Large intestine (tissue), 3 donors: ENCODE measurements around the gene HIGD2A. TPM values are rescaled to one million over a fixed set of nuclear protein-coding genes. Genes with fewer than 3 reads are reported as not detected.

Experiments
- DNase-seq, 2 donors: peaks; one replicate each; pipeline versions ENCODE4 v3.0.0 to v3.0.0-alpha.2; 2013
- H3K27ac ChIP-seq: one replicate; pipeline ENCODE4 v1.5.1; 2013; ENCODE audit warnings: low read length
- H3K27me3 ChIP-seq: 2 replicates; pipeline ENCODE4 v1.6.1; 2013; ENCODE audit warnings: low read length; ENCODE audit not compliant: control insufficient read depth, insufficient read depth
- H3K36me3 ChIP-seq: 2 replicates; pipeline ENCODE4 v1.6.1; 2013; ENCODE audit warnings: low read length; ENCODE audit not compliant: control insufficient read depth, insufficient read depth
- H3K4me1 ChIP-seq: one replicate; pipeline ENCODE4 v1.6.1; 2013; ENCODE audit warnings: low read length; ENCODE audit not compliant: control insufficient read depth, insufficient read depth
- H3K4me3 ChIP-seq: one replicate; pipeline ENCODE4 v1.5.1; 2013; ENCODE audit warnings: low read length
- H3K9me3 ChIP-seq: one replicate; pipeline ENCODE4 v1.6.1; 2013; ENCODE audit warnings: mild to moderate bottlenecking, low read depth, low read length, moderate library complexity; ENCODE audit not compliant: control insufficient read depth
- WGBS: methylation state at CpG from one replicate; pipeline ENCODE4 v1.1.5; 2013; ENCODE audit warnings: low lambda C conversion rate; ENCODE audit not compliant: insufficient coverage; 5-methylcytosine and 5-hydroxymethylcytosine counted together
- polyA plus RNA-seq: library from polyadenylated mRNA; unstranded; fragments of 120-200 nt; gene quantifications from one replicate; pipeline ENCODE4 v1.2.1, GENCODE V29; 2013

The HIGD2A gene
- polyA plus RNA-seq, 1 donor, result 133 TPM

DNA sequence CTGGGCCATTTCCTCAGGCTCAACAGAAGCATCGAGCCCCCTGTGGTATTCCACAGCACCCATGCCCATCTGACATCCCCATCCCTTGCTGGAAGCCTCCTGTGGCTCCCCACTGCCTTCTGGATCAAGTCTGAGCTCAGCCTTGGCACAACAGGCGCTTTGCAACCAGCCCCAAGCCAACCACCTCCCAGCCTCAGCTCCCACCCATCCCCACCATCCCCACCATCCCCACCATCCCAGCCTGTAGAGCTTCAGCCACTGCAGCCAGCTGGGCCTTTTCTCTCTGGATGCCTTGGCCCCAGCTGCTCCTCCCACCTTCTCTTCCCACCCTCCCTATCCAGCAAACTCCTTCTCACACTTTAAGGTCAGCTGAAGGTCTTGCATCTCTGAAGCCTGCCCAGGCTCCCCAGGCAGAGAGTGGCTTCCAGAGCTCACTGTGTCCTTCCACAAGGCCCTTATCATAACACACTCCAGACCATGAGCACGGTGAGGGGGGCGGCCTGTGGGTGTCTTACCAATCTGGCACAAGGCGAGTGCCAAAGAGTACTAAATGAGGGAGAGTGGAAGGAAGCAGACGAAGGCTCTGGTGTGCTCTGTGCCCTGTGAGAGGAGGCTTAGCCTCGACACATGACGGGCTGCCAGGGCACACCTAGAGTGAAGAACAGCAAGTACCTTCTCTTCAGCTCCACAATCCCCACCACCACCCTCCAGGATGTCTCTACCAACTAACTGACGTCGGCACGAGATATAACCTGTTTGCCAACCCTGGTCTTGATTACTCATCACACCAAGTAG is 6.5 kb downstream of the HIGD2A start:
- no peak for DNase-seq
- Histone ChIP-seq H3K9me3 (no peaks in the 10 kb centered on the region), H3K27ac (no peak overlapping the region), H3K36me3 (peaks cover 73% of the 10 kb centered on the region), H3K27me3 (no peaks in the 10 kb centered on the region), H3K4me1 (no peaks in the 10 kb centered on the region), H3K4me3 (no peak overlapping the region)
- WGBS, result no CpG with 5 or more reads among the region's 11 CpGs

DNA sequence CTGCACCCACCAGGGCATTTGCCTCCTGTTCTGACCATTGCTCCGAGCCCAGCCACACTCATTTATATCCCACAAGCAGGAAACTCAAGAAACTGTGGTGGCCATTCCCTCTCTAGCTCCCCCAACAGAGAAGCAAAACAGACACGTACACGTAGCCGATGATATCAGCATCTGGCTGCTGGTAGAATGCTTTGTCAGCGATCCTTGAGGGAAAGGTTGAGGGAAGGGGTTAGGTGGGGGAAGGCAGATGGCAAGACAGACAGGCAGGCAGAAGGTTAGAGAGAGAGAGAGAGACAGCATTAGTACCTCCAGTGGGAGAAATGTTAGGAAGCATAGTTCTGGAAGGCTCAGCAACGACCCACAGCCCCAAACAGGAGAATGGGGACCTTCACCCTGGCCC is 7.8 kb downstream of the HIGD2A start:
- H3K36me3 ChIP-seq, result peaks cover 66% of the 10 kb centered on the region
- H3K27me3 ChIP-seq, result no peaks in the 10 kb centered on the region
- no peak for DNase-seq
- peaks cover 11% of the 10 kb centered on the region for H3K4me1 ChIP-seq
- no peaks in the 10 kb centered on the region for H3K9me3 ChIP-seq
- no CpG with 5 or more reads among the region's 6 CpGs for WGBS
- H3K27ac ChIP-seq, result no peak overlapping the region
- H3K4me3 ChIP-seq, result no peak overlapping the region

DNA sequence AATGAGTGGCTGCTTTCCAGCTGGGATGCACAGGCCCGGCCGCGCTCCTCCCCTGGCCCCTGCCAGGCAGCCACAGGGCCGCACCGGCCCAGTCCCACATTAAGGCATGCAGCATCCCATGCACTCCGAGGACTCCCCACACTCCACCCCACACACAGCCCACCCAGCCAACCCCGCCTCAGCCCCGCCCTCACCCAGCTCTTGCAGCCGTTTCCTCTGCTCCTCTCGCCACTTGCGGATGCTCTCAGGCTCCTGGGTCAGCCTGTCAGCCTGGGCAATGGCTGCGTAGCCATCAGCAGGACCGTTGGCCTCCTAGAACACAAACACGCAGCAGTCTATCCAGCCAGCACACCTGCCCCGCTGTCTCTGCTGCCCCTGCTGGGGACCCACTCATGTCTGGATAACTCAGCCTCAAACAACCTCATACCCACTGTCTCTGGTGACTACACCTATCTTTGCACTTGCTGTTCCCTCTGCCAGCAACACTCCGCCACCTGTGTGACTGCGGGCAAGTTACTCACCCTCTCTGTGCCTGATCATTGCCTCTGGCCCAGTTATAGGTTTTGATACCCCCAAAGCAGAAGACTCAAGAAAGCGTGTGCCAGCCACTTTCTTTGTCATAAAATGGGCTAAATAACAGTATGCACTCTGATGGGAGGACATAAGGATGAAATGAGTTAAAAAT is 9.3 kb downstream of the HIGD2A start:
- Histone ChIP-seq H3K9me3 (no peaks in the 10 kb centered on the region), H3K4me1 (peaks cover 22% of the 10 kb centered on the region), H3K4me3 (no peak overlapping the region), H3K36me3 (peaks cover 51% of the 10 kb centered on the region), H3K27ac (no peak overlapping the region), H3K27me3 (no peaks in the 10 kb centered on the region)
- DNase-seq, result no peak
- WGBS, result no CpG with 5 or more reads among the region's 18 CpGs

DNA sequence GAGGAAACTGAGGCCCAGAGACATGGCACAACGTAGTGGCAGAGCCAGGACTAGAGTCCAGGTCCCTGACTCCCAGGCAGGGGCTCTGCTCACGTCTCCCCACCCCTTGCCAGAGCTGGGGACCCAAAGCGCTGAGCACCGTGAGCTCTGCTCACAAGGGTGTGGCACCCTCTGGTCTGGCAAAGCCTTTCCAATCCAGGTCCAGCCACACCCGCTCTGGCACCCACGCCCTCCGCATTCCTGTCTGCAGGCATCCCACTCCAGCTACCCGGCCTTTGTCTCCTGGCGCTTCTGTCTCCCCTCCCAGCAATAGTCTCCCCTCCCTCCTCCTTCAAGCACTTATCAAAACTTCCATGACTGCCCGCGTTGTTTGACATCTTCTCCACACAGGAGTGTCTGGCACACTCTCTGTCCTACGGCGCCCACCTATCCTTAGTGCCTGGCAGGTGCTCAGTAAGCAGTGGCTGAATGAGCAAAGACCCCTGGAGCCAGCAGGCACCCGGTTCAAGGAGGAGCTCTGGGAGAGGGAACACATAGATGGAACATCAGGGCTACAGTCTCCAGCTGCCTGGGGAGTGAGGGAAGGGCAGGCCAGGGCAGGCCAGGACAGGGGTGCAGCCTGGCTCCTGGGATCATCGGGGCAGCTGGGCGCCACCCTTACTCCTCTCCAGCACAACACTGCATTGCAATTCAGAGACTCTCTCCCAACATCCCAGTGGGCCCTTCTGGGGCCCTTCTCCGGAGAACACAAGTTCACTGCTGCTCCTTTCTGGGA is 12.0 kb downstream of the HIGD2A start:
- peaks cover 46% of the 10 kb centered on the region for H3K4me1 ChIP-seq
- no CpG with 5 or more reads among the region's 17 CpGs for WGBS
- peaks cover 32% of the 10 kb centered on the region for H3K36me3 ChIP-seq

DNA sequence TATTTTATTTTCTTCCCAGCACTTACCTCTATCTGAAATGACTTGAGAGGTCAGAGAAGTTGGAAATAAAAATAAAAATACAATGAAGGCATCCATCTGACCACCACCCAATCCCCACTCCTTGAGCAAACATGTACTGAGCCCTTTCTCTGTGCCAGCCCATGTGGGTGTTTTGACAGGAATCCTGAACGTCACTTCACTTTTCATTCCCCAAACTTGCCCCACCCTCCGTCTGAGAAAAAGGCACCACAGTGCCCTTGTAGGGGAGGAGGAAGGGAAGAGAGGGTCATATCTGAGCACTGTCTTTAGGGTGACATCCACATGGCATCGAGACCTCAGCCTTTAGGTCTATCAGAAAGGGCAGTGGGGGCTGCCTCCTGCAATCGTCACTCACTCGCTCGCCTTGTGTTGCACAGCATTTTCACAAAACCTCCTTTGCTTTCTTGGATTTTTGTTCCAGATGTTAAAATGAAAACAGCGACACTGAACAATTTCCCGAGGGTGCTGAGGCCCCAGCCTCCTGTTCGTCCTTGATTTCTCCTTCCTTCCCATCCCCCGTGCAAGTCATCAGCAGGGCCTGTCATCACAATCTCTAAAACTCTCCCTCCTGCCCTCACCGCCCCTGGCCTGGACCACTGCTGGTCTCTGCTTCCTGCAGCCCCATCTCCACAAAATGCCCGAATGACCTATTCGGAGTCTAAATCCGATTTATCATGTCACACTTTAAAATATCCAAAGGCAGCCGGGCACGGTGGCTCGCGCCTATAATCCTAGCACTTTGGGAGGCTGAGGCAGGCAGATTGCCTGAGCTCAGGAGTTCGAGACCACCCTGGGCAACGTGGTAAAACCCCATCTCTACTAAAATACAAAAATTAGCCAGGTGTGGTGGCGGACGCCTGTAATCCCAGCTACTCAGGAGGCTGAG is 13.0 kb downstream of the HIGD2A start:
- H3K4me3 ChIP-seq, result no peak overlapping the region
- H3K27ac ChIP-seq, result peak overlapping the region; percentile 48
- no peak for DNase-seq
- peaks cover 34% of the 10 kb centered on the region for H3K36me3 ChIP-seq
- WGBS, result 90% methylated on average over 3 of the region's 22 CpGs
- peaks cover 47% of the 10 kb centered on the region for H3K4me1 ChIP-seq
- H3K9me3 ChIP-seq, result no peaks in the 10 kb centered on the region
- H3K27me3 ChIP-seq, result no peaks in the 10 kb centered on the region

More for the DNA sequence above, 12.0 kb downstream of the HIGD2A start:
- Histone ChIP-seq H3K27me3 (no peaks in the 10 kb centered on the region), H3K4me3 (no peak overlapping the region), H3K9me3 (no peaks in the 10 kb centered on the region), H3K27ac (peak overlapping the region; percentile 48)
- DNase-seq, result peak; percentile 80 to 87

DNA sequence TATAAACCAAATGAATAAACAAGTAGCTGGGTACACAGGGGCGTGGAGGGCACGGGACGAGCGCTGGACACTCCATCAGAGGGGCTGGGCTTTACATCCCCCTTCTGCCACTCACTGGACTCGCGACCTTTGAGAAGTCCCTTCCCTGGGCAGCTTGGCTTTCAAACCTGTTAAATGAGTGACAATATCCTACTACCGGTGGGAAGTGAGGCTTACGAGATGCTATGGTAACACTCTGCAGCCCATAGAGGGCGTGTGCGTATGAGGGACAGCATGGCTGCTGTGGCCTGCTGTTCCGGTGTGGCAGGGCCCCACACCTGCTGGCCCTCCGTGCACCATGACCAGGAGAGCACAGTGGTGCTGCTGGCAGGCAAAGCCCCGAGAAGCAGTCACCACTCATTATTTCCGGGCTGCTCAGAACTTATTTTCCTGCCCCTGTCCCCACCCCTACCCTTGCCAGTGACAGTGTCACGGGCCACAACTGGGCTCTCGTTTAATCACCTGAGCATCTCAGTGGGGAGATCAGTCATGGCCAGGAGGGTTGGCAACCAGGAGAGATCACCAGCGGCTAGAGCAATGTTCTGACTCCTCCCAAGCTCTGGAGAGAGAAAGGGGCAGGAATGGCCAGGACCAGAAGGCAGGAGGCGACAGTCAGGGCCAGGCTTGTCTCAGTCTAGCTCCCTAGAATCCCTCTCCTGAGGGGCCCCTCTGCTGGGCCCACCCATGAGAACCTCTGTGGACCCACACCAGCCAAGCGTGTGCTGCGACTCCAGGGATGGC is 17.3 kb downstream of the HIGD2A start:
- no CpG with 5 or more reads among the region's 20 CpGs for WGBS
- no peak overlapping the region for H3K27ac ChIP-seq
- no peaks in the 10 kb centered on the region for H3K27me3 ChIP-seq
- peaks cover 44% of the 10 kb centered on the region for H3K36me3 ChIP-seq
- DNase-seq, result peak in 1 of 2 donors; percentile 50
- H3K4me3 ChIP-seq, result no peak overlapping the region
- H3K9me3 ChIP-seq, result no peaks in the 10 kb centered on the region
- peaks cover 40% of the 10 kb centered on the region for H3K4me1 ChIP-seq

DNA sequence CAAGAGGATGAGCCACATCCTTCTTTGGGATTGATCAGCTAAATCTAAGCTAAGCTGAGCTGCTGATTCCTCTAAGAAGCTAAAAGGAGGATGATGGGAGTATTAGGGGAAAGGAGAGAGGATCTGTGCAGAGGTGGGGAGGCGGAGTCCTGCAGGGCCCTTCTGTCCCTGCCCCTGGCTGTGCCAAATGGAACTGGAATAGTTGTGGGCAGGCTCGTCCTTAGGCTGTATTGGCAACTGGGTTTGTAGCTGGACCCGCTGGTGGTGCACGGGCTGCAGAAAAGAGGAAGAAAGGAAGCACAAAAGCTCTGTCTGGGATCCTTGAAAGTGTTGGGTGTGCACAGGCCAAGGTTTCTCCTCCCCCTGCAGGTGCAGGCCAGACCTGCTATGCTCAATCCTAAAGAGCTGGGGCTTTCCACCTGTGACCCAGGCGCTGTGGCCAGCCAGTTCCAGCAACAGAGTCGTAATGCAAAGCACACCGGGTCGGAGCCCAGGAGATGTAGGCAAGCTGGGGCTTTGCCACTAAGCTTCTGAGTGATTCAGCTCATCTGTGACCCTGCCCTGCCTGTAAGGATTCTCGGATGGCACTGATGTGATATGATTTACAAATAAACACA is 18.0 kb downstream of the HIGD2A start:
- Histone ChIP-seq H3K27ac (no peak overlapping the region), H3K4me1 (peaks cover 35% of the 10 kb centered on the region), H3K36me3 (peaks cover 43% of the 10 kb centered on the region), H3K4me3 (no peak overlapping the region), H3K9me3 (no peaks in the 10 kb centered on the region), H3K27me3 (no peaks in the 10 kb centered on the region)
- WGBS, result no CpG with 5 or more reads among the region's 9 CpGs
- no peak for DNase-seq

DNA sequence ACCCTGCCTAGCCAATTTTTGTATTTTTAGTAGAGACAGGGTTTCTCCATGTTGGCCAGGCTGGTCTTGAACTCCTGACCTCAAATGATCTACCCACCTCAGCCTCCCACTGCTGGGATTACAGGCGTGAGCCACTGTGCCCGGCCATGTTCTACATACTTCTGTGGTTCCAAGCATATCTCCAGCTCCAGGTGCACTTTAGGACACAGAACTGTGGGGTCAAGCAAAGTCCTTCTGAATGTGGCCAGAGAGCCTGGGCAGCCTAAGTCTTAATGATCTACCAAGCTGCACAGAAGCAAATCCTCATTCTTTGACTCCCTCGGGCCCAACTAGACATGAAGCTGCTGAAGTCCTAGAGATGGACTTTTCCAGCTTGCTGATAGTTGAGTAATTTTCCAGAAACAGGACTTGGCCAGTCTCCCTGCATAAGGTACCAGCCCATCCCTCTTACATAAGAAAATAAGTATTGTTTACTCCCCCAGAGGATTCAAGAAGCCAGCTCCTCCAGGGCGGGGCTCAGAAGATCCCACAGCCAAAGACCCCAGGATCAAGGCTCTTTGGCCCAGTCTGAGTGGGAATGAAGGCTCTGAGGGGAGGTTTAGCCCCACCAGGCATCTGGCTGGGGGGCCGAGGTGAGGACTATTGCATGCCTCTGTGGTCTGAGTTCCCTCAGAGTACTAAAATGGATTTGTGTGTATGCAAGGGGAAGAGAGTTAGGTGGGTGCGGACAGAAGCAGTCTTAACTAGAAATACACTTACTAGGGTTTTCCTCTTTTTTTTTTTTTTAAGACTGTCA is 19.1 kb downstream of the HIGD2A start:
- no peak overlapping the region for H3K27ac ChIP-seq

More for the DNA sequence above, 19.1 kb downstream of the HIGD2A start:
- no peak overlapping the region for H3K4me3 ChIP-seq
- no peaks in the 10 kb centered on the region for H3K9me3 ChIP-seq
- DNase-seq, result no peak
- H3K4me1 ChIP-seq, result peaks cover 27% of the 10 kb centered on the region
- WGBS, result 100% methylated on average over 1 of the region's 6 CpGs
- H3K36me3 ChIP-seq, result peaks cover 47% of the 10 kb centered on the region
- H3K27me3 ChIP-seq, result no peaks in the 10 kb centered on the region
